Neural progenitor cell (in vitro differentiated cells): ENCODE measurements around the gene POPDC2. TPM values are rescaled to one million over a fixed set of nuclear protein-coding genes. Genes with fewer than 3 reads are reported as not detected.
A peak's percentile ranks its signal among the peaks of the same experiment; 100 is the strongest.

Experiments
- DNase-seq: peaks from one replicate; pipeline ENCODE4 v3.0.0-alpha.2; 2016; ENCODE audit warnings: low spot score
- H2AFZ ChIP-seq: fragments of 200-600 bp; sonication (generic); replicated peaks from 2 replicates; pipeline ENCODE4 v1.6.1; 2016; ENCODE audit warnings: antibody characterized with exemption
- H3F3A ChIP-seq: fragments of 200-600 bp; sonication (generic); 2 replicates; pipeline ENCODE4 v1.6.1; 2016; ENCODE audit warnings: antibody characterized with exemption, low read depth
- H3K27ac ChIP-seq: fragments of 200-600 bp; sonication (generic); 2 replicates; pipeline ENCODE4 v1.5.1; 2016; ENCODE audit warnings: mild to moderate bottlenecking
- H3K27me3 ChIP-seq: fragments of 200-600 bp; sonication (generic); 2 replicates; pipeline ENCODE4 v1.6.1; 2016; ENCODE audit warnings: mild to moderate bottlenecking, moderate library complexity
- H3K36me3 ChIP-seq: fragments of 200-600 bp; sonication (generic); 2 replicates; pipeline ENCODE4 v1.5.1; 2016
- H3K4me1 ChIP-seq: fragments of 200-600 bp; sonication (generic); 2 replicates; pipeline ENCODE4 v1.6.1; 2016; ENCODE audit warnings: mixed run types
- H3K4me2 ChIP-seq: fragments of 200-600 bp; sonication (generic); 2 replicates; pipeline ENCODE4 v1.6.1; 2016
- H3K4me3 ChIP-seq: fragments of 200-600 bp; sonication (generic); 2 replicates; pipeline ENCODE4 v1.5.1; 2016
- H3K79me2 ChIP-seq: fragments of 200-600 bp; sonication (generic); 2 replicates; pipeline ENCODE4 v1.6.1; 2016; ENCODE audit warnings: low read depth
- H3K9ac ChIP-seq: fragments of 200-600 bp; sonication (generic); 2 replicates; pipeline ENCODE4 v1.6.1; 2016
- H3K9me3 ChIP-seq: fragments of 200-600 bp; sonication (generic); 2 replicates; pipeline ENCODE4 v1.5.1; 2016; ENCODE audit warnings: low read depth
- H4K20me1 ChIP-seq: fragments of 200-600 bp; sonication (generic); 2 replicates; pipeline ENCODE4 v1.6.1; 2016; ENCODE audit warnings: low read depth
- H3K27ac Mint-ChIP-seq: 3 replicates; pipeline ENCODE4 v1.8.0; 2021; ENCODE audit warnings: mixed read lengths
- H3K27me3 Mint-ChIP-seq: 2 replicates; pipeline ENCODE4 v1.8.0; 2022; ENCODE audit warnings: low read depth, mild to moderate bottlenecking, inconsistent platforms, moderate library complexity, mixed read lengths; ENCODE audit not compliant: insufficient read depth
- H3K36me3 Mint-ChIP-seq: 3 replicates; pipeline ENCODE4 v1.8.0; 2021; ENCODE audit warnings: mixed read lengths
- H3K4me1 Mint-ChIP-seq: 3 replicates; pipeline ENCODE4 v1.8.0; 2021; ENCODE audit warnings: mixed read lengths
- H3K4me3 Mint-ChIP-seq: 3 replicates; pipeline ENCODE4 v1.8.0; 2021; ENCODE audit warnings: mild to moderate bottlenecking, moderate library complexity, mixed read lengths
- H3K9me3 Mint-ChIP-seq: 3 replicates; pipeline ENCODE4 v1.8.0; 2020; ENCODE audit warnings: mixed read lengths
- EZH2 ChIP-seq: fragments of 200-600 bp; sonication (generic); IDR thresholded peaks from 2 replicates; pipeline ENCODE4 v1.6.1; 2017; ENCODE audit warnings: antibody characterized with exemption, mild to moderate bottlenecking, moderate library complexity
- EZH2phosphoT487 ChIP-seq: fragments of 200-600 bp; sonication (generic); IDR thresholded peaks from 2 replicates; pipeline ENCODE4 v1.6.1; 2017; ENCODE audit warnings: antibody characterized with exemption
- total RNA-seq: library from RNA; depleted of rRNA; stranded (reverse); fragments of >200 nt; gene quantifications from 2 replicates; pipeline ENCODE4 v1.2.3, GENCODE V29; 2015; ENCODE audit warnings: low replicate concordance
- TF ChIP-seq, protein P1 (sequence below): fragments of 200-600 bp; sonication (generic); IDR thresholded peaks from 2 replicates; pipeline ENCODE4 v1.5.1; 2017; ENCODE audit warnings: antibody characterized with exemption, mild to moderate bottlenecking

The POPDC2 gene
- total RNA-seq, 1 donor from 2014 or later: 0.95 TPM

DNA sequence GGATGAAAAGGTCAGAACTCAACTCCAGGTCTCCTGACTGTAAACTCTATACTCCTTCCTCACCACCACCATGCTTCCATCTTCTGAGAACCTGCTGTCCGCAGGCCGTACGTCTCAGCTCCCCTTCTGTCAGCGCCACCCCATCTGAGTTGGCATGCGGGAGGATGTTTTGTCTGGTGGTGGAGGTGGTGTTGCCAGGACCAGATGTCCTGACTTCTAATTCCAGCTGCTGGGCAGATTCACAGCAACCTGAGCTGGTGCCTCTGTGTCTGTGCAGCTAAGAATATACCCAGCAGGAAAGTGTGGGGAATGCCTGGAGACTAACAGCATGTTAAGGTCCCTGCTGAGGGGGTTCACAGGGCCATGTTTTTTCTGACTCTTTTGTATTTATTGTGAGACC, 39.5 kb downstream of the POPDC2 start:
- Histone ChIP-seq H3K4me2 (no peak overlapping the region), H3K36me3 (no peaks in the 10 kb centered on the region), H3K4me1 (peaks cover 6% of the 10 kb centered on the region), H4K20me1 (no peaks in the 10 kb centered on the region), H3K9me3 (no peaks in the 10 kb centered on the region), H3F3A (peaks cover 2% of the 10 kb centered on the region), H3K27ac (no peak overlapping the region), H3K27me3 (no peaks in the 10 kb centered on the region), H3K4me3 (no peak overlapping the region), H3K9ac (no peak overlapping the region), H3K79me2 (no peaks in the 10 kb centered on the region), H2AFZ (no peak overlapping the region)
- DNase-seq: no peak
- Mint-ChIP-seq H3K27ac (peak overlapping the region; percentile 17), H3K9me3 (peaks cover 4% of the 10 kb centered on the region), H3K4me3 (no peak overlapping the region), H3K36me3 (no peaks in the 10 kb centered on the region), H3K27me3 (peaks cover 10% of the 10 kb centered on the region), H3K4me1 (peaks cover 12% of the 10 kb centered on the region)
- TF ChIP-seq, protein P1, sequence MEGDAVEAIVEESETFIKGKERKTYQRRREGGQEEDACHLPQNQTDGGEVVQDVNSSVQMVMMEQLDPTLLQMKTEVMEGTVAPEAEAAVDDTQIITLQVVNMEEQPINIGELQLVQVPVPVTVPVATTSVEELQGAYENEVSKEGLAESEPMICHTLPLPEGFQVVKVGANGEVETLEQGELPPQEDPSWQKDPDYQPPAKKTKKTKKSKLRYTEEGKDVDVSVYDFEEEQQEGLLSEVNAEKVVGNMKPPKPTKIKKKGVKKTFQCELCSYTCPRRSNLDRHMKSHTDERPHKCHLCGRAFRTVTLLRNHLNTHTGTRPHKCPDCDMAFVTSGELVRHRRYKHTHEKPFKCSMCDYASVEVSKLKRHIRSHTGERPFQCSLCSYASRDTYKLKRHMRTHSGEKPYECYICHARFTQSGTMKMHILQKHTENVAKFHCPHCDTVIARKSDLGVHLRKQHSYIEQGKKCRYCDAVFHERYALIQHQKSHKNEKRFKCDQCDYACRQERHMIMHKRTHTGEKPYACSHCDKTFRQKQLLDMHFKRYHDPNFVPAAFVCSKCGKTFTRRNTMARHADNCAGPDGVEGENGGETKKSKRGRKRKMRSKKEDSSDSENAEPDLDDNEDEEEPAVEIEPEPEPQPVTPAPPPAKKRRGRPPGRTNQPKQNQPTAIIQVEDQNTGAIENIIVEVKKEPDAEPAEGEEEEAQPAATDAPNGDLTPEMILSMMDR: no peak
- TF ChIP-seq EZH2phosphoT487 (no peak), EZH2 (no peak)

DNA sequence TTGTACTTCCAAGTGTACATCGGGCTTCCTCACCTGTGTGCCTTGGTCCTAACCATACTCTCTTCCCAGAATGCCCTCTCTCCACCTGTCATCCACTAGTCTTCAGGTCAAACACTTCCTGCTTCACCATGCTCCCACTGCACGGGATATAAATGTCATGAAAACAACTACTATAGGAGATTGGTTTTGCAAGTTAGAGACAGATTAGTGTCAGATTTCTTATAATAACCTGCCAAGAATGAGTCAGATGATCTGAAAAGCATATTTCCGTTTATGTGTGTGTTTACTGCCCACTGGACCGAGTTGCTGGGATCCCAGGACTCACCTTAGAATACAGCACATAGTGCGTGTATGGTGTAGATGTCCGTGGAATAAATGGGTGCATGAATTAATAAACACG, 41.3 kb downstream of the POPDC2 start:
- Mint-ChIP-seq H3K36me3 (no peaks in the 10 kb centered on the region), H3K4me3 (no peak overlapping the region), H3K27me3 (peaks cover 10% of the 10 kb centered on the region), H3K9me3 (peaks cover 2% of the 10 kb centered on the region), H3K27ac (no peak overlapping the region), H3K4me1 (no peaks in the 10 kb centered on the region)
- Histone ChIP-seq H3K4me2 (no peak overlapping the region), H4K20me1 (no peaks in the 10 kb centered on the region), H3K79me2 (no peaks in the 10 kb centered on the region), H3F3A (no peaks in the 10 kb centered on the region), H3K36me3 (no peaks in the 10 kb centered on the region), H3K4me1 (no peaks in the 10 kb centered on the region), H3K9me3 (no peaks in the 10 kb centered on the region), H3K27me3 (no peaks in the 10 kb centered on the region), H3K9ac (no peak overlapping the region), H2AFZ (no peak overlapping the region), H3K4me3 (no peak overlapping the region), H3K27ac (no peak overlapping the region)
- no peak for DNase-seq
- TF ChIP-seq EZH2 (no peak), EZH2phosphoT487 (no peak)
- TF ChIP-seq, protein P1: no peak

DNA sequence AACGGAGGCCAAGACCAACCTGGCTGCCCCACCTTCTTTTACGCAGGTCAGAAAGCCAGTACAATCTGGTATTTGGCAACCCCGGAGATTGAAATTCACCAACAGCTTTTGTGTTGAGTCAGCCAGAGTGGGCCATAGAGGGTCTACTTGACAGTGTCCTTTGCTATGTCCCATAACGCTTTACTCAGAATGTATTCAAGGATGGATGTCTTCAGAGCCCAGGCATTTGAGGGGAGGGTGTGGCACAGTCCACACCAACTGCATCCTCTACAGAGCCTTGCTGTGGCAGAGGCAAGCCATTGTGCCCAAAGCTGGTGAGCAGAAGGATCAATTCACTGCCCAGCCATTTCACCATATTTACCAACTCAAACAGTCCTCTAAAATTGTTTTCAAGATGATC, 44.3 kb downstream of the POPDC2 start:
- Mint-ChIP-seq H3K4me1 (no peaks in the 10 kb centered on the region), H3K36me3 (no peaks in the 10 kb centered on the region), H3K27me3 (peaks cover 10% of the 10 kb centered on the region), H3K27ac (no peak overlapping the region), H3K4me3 (no peak overlapping the region), H3K9me3 (no peaks in the 10 kb centered on the region)
- no peaks in the 10 kb centered on the region for H3K27me3 ChIP-seq
- no peaks in the 10 kb centered on the region for H3K4me1 ChIP-seq
- H3K9me3 ChIP-seq: no peaks in the 10 kb centered on the region
- no peaks in the 10 kb centered on the region for H3F3A ChIP-seq
- no peak for DNase-seq
- H3K79me2 ChIP-seq: no peaks in the 10 kb centered on the region
- no peak overlapping the region for H3K27ac ChIP-seq
- H2AFZ ChIP-seq: no peak overlapping the region
- H4K20me1 ChIP-seq: no peaks in the 10 kb centered on the region
- no peak overlapping the region for H3K4me2 ChIP-seq
- no peaks in the 10 kb centered on the region for H3K36me3 ChIP-seq
- no peak overlapping the region for H3K9ac ChIP-seq
- TF ChIP-seq, protein P1: no peak
- TF ChIP-seq EZH2phosphoT487 (no peak), EZH2 (no peak)
- H3K4me3 ChIP-seq: no peak overlapping the region

DNA sequence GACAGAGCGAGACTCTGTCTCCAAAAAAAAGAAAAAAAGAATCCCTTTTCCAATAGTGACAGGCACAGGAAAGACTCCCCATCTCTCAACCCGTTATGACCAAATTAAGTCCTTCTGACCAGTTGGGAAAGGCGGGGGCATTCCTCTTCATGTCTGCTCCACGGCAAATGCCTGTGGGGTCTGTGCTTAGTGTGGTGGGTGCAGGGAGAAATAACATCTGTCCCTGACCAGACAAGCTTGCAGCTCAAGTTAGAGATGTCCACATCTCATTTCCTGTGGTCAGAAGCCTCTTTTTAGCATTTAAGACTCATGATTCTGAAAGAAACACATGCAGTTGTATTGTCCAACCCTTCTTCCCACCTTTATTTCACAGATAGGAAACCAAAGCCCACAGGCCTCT, 46.5 kb downstream of the POPDC2 start:
- no peak overlapping the region for H3K27ac Mint-ChIP-seq
- no peaks in the 10 kb centered on the region for H3K27me3 ChIP-seq
- no peaks in the 10 kb centered on the region for H3K36me3 ChIP-seq
- H3K9me3 ChIP-seq: no peaks in the 10 kb centered on the region
- H3K27me3 Mint-ChIP-seq: peaks cover 4% of the 10 kb centered on the region
- H3K9me3 Mint-ChIP-seq: peaks cover 4% of the 10 kb centered on the region
- TF ChIP-seq EZH2phosphoT487: no peak
- TF ChIP-seq, protein P1: no peak
- TF ChIP-seq EZH2: no peak
- no peak overlapping the region for H3K27ac ChIP-seq
- H2AFZ ChIP-seq: no peak overlapping the region
- no peaks in the 10 kb centered on the region for H3K4me1 ChIP-seq
- DNase-seq: no peak
- no peak overlapping the region for H3K4me3 Mint-ChIP-seq
- H3K9ac ChIP-seq: no peak overlapping the region
- H3K36me3 Mint-ChIP-seq: no peaks in the 10 kb centered on the region
- no peak overlapping the region for H3K4me2 ChIP-seq
- H3K79me2 ChIP-seq: no peaks in the 10 kb centered on the region
- peaks cover 6% of the 10 kb centered on the region for H3K4me1 Mint-ChIP-seq
- H3F3A ChIP-seq: no peaks in the 10 kb centered on the region
- no peaks in the 10 kb centered on the region for H4K20me1 ChIP-seq
- no peak overlapping the region for H3K4me3 ChIP-seq
